GM21576 (cell line): ENCODE measurements around the gene KCNG1.
"Not testable (repeated sequence)": the region's sequence is repeated elsewhere in the genome, so short reads cannot be mapped to it uniquely, and the experiment has no call there.

Experiments used
- ATAC-seq: cut with Tn5 transposase; IDR thresholded peaks from one replicate; pipeline ENCODE4 v1.9.1; 2021; ENCODE audit warnings: mild to moderate bottlenecking, moderate library complexity; ENCODE audit not compliant: unreplicated experiment

KCNG1 gene, protein sequence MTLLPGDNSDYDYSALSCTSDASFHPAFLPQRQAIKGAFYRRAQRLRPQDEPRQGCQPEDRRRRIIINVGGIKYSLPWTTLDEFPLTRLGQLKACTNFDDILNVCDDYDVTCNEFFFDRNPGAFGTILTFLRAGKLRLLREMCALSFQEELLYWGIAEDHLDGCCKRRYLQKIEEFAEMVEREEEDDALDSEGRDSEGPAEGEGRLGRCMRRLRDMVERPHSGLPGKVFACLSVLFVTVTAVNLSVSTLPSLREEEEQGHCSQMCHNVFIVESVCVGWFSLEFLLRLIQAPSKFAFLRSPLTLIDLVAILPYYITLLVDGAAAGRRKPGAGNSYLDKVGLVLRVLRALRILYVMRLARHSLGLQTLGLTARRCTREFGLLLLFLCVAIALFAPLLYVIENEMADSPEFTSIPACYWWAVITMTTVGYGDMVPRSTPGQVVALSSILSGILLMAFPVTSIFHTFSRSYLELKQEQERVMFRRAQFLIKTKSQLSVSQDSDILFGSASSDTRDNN

DNA sequence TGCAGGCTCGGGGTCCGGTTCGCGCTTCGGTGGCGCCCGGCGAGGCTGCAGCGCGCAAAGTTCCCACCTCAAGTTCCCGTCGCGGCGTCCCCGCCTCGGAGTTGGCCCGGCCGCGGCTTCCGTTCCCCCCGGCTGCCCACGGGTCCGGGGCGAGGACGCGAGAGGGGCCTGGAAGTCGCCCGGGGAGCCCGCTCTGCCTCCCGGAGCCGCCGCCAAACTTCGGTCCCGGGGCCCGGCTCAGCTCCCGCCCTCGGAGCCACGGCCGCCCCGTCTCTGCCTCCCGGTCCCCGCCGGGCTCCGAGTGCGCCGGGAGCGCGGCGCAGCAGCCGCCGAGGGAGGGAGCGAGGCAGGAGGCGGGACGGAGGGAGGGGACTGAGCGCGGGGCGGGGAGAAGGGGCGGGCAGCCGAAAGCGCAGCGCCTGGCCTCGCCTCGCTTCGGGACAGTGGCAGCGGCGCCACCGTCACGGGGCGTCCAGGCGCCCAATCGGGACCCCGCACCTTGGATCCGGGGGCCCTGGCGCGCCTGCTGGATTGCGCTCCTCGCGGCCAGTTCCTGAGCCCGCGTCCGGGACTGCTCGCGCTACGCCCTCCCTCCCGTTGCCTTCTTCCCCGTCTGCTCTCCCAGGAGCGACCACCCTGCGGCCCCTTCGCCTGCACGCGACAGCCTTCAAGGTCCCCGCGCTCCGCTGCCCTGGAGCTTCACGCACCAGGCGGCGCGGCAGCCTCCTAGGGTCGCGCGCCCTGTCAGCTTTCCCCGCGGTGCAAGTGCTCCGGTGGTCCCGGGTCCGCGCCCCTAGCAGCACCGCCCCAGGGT is at the start of gene KCNG1:
TSS of gene KCNG1 (minus strand) at position 305 of the 814 bp plus-strand sequence. CDS start 12,769 bp downstream, outside the sequence.
- ATAC-seq = no peak

DNA sequence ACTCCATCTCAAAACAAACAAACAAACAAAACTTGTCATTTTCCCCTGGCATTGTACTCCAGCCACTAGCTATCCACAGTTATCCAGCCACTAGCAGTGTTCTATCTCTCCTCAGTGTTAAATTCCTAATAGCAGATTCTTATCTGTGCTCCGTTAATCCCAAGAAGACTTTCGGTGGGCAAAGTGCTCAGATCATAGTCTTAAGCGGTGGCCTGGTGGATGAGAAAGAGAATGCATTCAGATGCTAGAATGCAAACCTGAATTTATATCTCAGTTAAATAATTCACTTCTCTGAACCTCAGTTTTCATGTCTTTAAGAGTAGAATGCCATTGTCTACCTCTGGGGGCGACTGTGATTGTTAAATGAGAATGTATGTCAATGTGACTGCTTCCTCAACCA is 47.7 kb upstream of the KCNG1 start:
- ATAC-seq = no peak

DNA sequence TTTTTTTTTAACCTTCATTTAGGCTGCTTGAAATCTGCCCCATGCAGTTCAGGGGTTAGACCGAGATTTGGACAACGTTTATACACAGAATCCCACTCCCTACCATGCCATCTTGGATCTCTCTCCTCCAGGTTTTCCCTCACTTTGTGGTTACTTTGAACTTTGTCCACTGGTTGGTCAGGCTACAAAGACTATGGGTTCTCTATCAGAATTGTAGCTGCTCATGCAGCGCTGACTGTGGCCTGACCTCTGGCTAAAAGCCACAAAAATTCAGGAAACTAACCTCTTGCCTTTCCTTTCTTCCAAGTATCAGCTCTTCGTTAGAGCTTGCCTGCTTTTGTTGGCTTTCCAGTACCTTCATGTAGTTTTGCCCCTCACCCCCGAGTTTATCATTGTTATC is 44.9 kb upstream of the KCNG1 start:
- ATAC-seq = no peak

DNA sequence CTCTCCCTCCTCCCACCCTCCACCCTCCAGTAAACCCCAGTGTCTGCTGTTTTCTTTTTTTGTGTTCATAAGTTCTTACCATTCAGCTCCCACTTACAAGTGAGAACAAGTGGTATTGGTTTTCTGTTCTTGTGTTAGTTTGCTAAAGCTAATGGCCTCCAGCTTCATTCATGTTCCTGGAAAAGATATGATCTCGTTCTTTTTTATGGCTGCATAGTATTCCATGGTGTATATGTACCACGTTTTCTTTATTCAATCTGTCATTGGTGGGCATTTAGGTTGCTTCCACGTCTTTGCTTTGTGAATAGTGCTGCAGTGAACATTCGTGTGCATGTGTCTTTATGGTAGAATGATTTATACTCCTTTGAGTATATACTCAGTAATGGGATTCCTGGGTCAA is 42.7 kb upstream of the KCNG1 start:
- no peak for ATAC-seq

DNA sequence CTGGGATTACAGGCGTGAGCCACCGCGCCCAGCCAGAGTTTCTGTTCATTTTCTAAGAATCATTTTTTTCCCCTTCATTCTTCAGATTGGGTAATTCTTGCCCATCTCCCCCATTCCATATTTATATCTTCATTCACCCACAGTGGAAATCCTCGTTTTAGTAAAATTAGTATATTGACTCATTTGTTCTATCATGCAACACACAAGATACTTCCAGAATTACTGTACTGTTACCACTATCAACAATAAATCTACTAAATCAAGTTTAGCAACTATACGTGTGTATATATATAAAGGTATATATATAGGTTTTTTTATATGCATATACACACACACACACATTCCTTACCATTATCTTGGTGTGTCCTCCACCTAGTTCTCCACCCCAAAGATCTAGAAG is 41.2 kb upstream of the KCNG1 start:
- no peak for ATAC-seq

DNA sequence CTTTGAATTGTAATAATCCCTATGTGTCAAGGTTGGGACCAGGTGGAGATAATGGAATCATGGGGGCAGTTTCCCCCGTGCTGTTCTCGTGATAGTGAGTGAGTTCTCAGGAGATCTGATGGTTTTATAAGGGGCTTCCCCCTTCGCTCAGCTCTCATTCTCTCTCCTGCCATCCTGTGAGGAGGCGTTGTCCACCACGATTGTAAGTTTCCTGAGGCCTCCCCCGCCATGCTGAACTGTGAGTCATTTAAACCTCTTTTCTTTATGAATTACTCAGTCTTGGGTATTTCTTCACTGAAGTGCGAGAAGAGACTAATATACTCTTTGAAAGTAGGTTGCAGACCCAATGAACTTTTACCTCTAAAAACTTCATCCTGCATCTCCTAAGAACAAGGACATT is 39.2 kb upstream of the KCNG1 start:
- ATAC-seq = no peak

DNA sequence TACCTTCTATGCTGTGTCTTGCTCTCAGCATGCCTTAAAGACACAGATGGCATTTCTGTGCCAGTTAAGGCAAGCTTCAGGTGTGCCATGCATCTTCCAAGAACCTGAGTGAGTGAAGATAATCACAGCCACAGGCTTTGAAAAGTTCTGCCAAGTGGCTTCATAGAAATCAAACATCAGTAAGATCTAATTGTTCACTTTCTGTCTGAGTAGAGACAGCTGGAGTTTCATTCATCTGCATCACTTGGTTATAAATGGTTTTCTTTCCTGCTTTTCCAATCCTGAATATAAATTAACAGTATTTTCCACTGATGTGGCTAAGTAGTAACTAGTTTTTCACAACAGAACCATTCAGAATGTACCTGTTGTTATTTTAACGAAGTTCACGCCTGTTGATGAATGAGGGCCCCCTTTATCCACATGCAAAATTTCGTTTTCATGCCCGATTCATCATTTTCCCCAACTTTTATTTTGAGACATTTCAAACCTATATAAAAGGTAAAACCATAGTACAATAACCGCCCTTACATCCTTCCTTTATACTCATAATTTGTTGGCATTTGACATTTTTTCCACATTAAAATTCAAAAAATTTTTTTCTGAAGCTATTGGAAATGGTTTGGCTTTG is 38.6 kb upstream of the KCNG1 start:
- no peak for ATAC-seq

DNA sequence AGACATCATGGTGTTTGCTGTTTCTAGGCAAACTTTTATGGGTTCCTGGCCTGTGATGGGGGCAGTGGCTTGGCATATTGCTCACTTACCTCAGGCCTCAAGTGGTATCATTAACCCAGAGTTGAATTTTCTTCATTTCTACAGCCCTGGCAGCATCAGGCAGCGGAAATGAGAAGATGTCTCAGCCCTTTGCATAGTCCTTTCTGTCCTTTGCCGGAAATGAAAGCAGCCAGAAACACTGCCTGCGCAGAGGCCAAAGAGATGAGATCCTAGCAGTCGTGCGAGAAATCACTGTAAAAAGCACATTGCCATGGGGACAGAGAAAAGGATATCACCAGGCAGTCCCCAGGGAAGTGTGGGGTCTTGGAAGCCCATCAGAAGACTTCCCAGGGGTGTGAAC is 37.4 kb upstream of the KCNG1 start:
- no peak for ATAC-seq

DNA sequence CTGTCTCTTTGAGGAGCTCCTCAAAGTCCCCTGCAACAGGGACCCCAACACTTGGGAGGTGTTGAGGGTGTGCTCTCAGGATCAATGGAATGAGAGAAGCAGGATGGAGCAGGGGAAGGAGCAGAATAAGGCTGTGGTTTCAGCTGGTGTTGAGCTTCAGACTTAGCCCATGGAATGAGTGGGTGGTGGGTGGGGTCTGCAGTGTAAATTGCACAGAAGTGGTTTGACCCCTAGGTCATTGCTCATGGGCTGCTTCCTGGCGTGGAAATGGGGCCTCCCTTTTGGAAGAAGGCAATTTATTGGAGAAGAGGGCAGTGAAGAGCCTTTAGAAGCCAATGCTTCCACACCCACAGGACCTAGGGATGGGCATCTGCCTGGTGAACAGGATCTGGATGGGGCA is 37.0 kb upstream of the KCNG1 start:
- no peak for ATAC-seq

DNA sequence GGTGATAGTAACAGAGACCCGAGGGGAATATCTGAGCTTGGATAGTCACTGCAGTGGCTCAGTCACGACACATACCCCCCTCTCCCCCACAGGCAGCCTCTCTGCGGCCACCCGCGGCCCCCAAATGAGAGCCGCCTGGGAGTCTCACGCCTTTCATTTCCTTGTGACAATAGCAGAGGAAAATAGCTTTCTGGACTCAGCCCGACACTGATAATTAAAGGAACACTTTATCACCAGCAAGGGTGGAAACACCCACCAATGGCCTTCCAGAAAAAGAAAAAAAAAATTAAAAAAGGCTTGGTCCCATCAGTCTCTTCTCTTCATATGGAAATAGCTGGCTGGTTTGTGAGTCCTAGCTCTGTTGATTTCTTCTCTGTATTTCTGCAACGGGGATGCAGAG is 35.1 kb upstream of the KCNG1 start:
- no peak for ATAC-seq

DNA sequence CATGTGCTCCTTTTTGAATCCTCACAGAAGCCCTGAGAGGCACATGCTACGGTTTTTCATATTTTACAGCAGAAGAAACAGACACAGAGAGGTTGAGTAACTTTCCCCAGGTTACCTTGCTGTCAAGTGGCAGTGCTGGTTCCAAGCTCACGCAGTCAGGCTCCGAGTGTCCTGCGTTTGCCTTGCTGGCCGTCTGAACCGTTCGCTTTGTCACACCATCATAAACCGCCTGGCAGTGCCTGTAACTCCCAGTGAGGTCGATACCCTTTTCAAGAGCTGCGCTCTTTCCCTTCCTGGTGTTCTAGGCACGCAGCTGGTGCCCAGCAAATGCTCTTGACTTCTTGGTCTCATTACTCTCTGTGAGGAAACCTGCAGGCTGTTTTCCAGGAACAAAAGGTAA is 31.3 kb upstream of the KCNG1 start:
- ATAC-seq = no peak

DNA sequence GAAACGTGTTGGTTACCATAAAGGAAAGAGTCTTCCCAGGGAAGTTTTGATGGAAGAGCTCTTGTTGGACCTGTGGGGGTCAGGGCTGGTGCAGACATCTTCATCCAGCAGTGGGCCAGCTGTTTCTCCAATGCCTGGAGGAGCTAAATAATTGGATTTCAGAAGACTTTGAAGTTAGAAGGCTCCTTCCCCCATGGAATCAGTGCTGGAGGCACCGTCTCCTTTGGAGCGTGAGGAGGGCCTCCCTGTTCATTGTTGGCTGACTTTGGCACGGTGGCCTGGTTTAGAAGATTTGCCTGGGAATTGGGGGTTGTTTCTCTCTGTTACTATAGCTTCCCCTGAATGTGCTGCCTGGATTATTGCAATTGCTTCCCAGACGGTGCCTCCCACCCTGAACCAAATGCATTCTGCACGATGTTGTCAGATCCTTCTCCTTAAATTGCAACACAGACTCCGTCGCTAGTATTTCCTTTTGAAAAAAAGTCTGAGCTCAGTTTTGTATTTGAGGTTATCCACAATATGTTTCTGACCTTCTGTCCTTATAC is 27.7 kb upstream of the KCNG1 start:
- no peak for ATAC-seq

DNA sequence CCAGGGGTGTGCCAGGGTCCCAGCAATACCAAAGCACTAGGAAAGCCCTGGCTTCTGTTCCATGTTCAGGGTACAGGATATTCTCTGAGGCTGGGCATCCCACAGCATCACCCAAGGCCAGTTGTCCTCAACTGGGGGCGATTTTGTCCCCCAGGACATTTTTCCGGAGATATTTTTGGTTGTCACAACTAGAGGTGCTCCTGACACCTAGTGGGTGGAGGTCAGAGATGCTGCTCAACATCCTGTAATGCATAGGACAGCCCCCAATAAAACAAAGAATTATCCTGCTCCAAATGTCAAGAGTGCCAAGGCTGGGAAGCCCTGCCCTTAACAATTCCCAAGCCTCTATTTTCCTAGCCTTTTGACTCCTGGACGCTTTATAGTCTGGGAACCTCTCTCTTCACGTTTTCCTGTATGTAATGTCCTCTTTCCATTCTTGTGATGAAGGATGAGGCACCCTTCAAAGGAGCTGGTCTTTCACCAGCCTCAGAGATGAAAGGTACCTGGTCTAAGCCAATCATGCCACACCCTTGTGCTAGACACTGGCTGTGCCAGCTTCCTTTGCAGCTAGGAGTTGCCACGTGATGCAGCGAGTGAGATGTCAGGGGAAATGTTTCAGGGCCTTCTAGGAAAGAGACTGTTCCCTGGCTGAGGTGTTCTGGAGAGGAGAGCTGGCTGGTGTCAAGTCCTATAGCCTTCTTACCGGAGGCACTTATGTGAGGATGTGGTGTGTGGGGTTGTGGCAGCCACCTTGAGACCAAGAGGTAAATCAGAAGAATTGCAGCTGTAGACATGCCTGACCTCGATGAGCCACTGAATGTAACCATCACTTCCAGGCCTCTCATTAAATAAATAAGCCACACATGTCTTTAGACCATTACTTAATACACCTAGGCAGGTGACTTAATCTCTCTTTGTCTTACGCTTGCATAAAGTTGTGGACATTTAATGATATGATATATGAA is 23.4 kb upstream of the KCNG1 start:
- no peak for ATAC-seq

DNA sequence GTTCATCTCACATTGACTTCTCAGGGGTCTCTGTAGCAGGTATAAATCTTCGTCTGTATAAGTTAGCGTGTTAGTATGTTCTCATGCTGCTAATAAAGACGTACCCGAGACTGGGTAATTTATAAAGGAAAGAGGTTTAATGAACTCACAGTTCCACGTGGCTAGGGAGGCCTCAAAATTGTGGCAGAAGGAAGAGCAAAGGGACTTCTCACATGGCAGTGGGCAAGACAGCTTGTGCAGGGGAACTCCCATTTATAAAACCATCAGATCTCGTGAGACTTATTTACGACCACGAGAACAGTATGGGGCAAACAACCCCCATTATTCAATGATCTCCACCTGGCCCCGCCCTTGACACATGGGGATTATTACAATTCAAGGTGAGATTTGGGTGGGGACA is 22.6 kb upstream of the KCNG1 start:
- ATAC-seq = not testable (repeated sequence)

DNA sequence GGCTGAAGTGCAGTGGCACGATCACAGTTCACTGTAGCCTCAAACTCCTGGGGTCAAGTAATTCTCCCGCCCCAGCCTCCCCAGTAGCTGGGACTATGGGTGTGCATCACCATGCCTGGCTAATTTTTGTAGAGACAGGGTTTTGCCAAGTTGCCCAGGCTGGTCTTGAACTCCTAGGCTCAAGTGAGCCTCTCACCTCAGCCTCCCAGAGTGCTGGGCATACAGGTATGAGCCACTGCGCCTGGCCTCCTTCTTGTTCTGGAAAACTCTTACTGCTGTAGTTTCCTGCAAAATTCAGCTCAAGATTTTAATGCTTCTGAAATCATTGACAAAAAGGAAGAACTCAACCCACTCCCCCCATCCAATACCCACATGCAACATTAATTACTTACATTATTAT is 21.9 kb upstream of the KCNG1 start:
- ATAC-seq = no peak

DNA sequence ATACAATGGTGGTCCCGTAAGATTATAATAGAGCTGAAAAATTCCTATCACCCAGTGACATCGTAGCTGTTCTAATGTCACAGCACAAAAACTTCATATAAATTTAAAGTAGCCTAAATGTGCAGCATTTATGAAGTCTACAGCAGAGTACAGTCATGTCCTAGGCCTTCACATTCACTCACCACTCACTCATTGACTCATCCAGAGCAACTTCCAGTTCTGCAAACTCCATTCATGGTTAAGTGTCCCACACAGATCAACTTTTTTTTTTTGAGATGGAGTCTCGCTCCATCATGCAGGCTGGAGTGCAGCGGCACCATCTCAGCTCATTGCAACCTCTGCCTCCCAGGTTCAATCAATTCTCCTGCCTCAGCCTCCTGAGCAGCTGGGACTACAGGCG is 20.9 kb upstream of the KCNG1 start:
- no peak for ATAC-seq

DNA sequence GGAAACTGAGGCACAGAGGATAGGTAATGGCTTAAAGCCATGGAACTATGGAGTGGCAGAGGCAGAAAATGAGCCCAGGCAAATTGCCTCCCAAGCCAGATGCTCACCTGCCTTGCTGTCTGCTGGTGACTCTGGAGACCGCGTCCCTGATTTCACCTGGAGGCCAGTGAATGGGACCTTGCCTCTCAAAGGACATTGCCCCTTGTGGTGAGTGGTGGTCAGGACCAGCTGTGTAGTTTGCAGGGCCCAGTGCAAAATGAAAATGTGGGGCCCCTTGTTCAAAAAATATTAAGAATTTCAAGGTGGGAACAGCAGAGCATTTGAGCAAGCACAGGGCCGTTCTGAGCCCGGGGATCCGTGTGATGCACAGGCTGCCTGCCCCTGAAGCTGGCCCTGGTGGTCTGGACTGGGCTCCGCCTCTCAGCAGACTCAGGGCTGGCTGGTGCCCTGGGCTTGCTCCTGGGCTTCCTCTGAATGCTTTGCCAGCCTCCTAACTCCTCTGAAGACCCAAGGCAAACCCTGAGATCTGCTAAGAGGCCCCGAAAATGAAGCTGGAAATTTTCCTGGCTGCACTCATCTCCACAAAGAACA is 19.8 kb upstream of the KCNG1 start:
- ATAC-seq = no peak

DNA sequence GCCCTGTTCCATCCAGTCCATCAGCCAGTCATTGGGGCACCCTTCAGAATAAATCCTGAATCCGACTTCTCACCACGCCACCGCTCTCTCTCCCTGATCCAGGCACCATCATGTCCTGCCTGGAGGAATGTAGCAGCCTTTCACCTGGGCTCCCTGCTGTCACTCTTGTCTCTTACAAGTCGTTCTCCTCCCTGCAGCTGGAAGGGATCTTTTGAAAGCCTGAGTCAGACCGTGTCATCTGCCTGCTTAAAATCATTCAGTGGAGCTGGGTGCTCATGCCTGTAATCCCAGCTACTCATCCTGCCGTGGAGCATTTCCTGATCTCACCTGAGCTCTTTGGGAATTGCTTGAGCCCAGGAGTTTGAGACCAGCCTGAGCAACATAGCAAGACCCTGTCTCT is 19.2 kb upstream of the KCNG1 start:
- no peak for ATAC-seq

DNA sequence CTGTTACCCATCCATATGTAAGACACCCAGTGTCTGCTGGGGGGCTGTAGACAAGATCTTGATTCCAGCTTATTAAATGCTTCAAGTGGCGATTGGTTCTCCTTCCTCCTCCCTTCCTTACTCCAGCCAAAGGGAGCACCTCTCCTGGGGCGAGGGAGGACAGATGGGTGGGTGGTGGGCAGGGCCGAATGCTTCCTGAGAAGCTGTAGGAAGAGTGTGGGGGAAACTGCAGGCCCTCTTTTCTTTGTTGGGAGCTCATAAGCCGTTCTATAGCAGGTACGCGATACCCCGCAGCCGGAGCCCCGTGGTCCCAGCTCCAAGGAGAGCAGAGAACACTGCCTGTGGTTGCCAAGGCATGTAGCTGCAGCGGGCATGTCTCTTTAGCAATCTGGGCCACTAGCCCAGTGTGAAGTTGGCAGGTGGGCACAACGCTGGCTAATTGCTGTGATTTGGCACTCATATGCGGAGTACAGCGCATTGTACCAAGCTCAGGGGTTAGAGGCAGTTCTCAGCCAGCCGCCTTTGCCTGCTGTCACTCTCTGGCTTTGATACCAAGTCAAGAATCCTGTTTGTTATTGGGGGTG is 14.7 kb upstream of the KCNG1 start:
- ATAC-seq = no peak
